T1000 (cell line): Measurements from ENCODE around the gene CRYM.
"Not testable (repeated sequence)": the region's sequence is repeated elsewhere in the genome, so short reads cannot be mapped to it uniquely, and the experiment has no call there.

Experiments
- DNase-seq: peaks from one replicate; lab custom pipeline; 2025; ENCODE audit warnings: mixed read lengths; lab: John Stamatoyannopoulos, UW

The CRYM gene

GRCh38 chr16:21277927-21278706 is at the start of gene CRYM:
Gene CRYM (minus strand): TSS chr16:21278290. CDS start chr16:21278251, 39 bp downstream.
- no peak for DNase-seq

- DNase-seq: no peak
These were observed 49.0 kb upstream of the CRYM start for GRCh38 chr16:21327046-21327445.

- no peak for DNase-seq
These were observed 48.4 kb upstream of the CRYM start for GRCh38 chr16:21326459-21326858.

GRCh38 chr16:21324267-21324666 is 46.2 kb upstream of the CRYM start:
- no peak for DNase-seq

GRCh38 chr16:21322251-21322650 is 44.2 kb upstream of the CRYM start:
- not testable (repeated sequence) for DNase-seq

- no peak for DNase-seq
These were observed 43.6 kb upstream of the CRYM start for GRCh38 chr16:21321736-21322135.

- no peak for DNase-seq
These were observed 36.2 kb upstream of the CRYM start for GRCh38 chr16:21314339-21314738.

GRCh38 chr16:21312863-21313372 is 34.8 kb upstream of the CRYM start:
- not testable (repeated sequence) for DNase-seq

- not testable (repeated sequence) for DNase-seq
These were observed 34.0 kb upstream of the CRYM start for GRCh38 chr16:21312046-21312445.

GRCh38 chr16:21306712-21307111 is 28.6 kb upstream of the CRYM start:
- DNase-seq: not testable (repeated sequence)

- peak; percentile 30 for DNase-seq
These were observed 24.9 kb upstream of the CRYM start for GRCh38 chr16:21302898-21303528.

- DNase-seq: no peak
These were observed 24.4 kb upstream of the CRYM start for GRCh38 chr16:21302454-21302853.

GRCh38 chr16:21301895-21302291 is 23.8 kb upstream of the CRYM start:
- no peak for DNase-seq

GRCh38 chr16:21301168-21301894 is 23.2 kb upstream of the CRYM start:
- DNase-seq: peak; percentile 65

GRCh38 chr16:21300309-21301167 is 22.4 kb upstream of the CRYM start:
- DNase-seq: peak; percentile 98

- not testable (repeated sequence) for DNase-seq
These were observed 11.7 kb upstream of the CRYM start for GRCh38 chr16:21289789-21290188.

GRCh38 chr16:21285314-21285713 is 7.2 kb upstream of the CRYM start:
- DNase-seq: no peak

- no peak for DNase-seq
These were observed 6.3 kb upstream of the CRYM start for GRCh38 chr16:21284414-21284813.

GRCh38 chr16:21283521-21284289 is 5.6 kb upstream of the CRYM start:
- no peak for DNase-seq

GRCh38 chr16:21281698-21282389 is 3.8 kb upstream of the CRYM start:
- DNase-seq: no peak
